ENCODE measurements around the gene TMEM170A.
"Not testable (repeated sequence)": the region's sequence is repeated elsewhere in the genome, so short reads cannot be mapped to it uniquely, and the experiment has no call there.

TMEM170A gene

GRCh38 chr16:75446416-75446815 is 18.1 kb downstream of the TMEM170A start:
- DNase-seq (ENCODE audit: extremely low read depth, low read depth): no peak
- TF ChIP-seq CTCF (IDR thresholded peaks at IDR 0.05; ENCODE audit: low read depth, low read length, missing control alignments): no peak
- no peak overlapping the region for H3K4me3 ChIP-seq (replicated peaks; ENCODE audit: low read depth, low read length)

- DNase-seq (ENCODE audit: extremely low read depth, low read depth): no peak
Observed at GRCh38 chr16:75445298-75445697, 19.2 kb downstream of the TMEM170A start.

GRCh38 chr16:75443298-75443697 is 21.2 kb downstream of the TMEM170A start:
- peak; percentile 59 for DNase-seq (ENCODE audit: extremely low read depth, low read depth)
- H3K4me3 ChIP-seq (replicated peaks; ENCODE audit: low read depth, low read length): no peak overlapping the region
- TF ChIP-seq CTCF (IDR thresholded peaks at IDR 0.05; ENCODE audit: low read depth, low read length, missing control alignments): no peak

More at GRCh38 chr16:75445298-75445697, 19.2 kb downstream of the TMEM170A start:
- no peak for TF ChIP-seq CTCF (IDR thresholded peaks at IDR 0.05; ENCODE audit: low read depth, low read length, missing control alignments)
- no peak overlapping the region for H3K4me3 ChIP-seq (replicated peaks; ENCODE audit: low read depth, low read length)

- H3K4me3 ChIP-seq (replicated peaks; ENCODE audit: low read depth, low read length): peak overlapping the region; percentile 92
- TF ChIP-seq CTCF (IDR thresholded peaks at IDR 0.05; ENCODE audit: low read depth, low read length, missing control alignments): no peak
- peak; percentile 79 for DNase-seq (ENCODE audit: extremely low read depth, low read depth)
Observed at GRCh38 chr16:75433732-75434413, 30.6 kb downstream of the TMEM170A start.

- TF ChIP-seq CTCF (IDR thresholded peaks at IDR 0.05; ENCODE audit: low read depth, low read length, missing control alignments): no peak
- peak; percentile 85 for DNase-seq (ENCODE audit: extremely low read depth, low read depth)
- H3K4me3 ChIP-seq (replicated peaks; ENCODE audit: low read depth, low read length): peak within 1 kb of the TSS; percentile 92
Observed at GRCh38 chr16:75432828-75433731, 31.4 kb downstream of the TMEM170A start, which contains the start of gene CFDP1. CFDP1 (minus strand) TSS chr16:75433503; CDS start chr16:75433352, 151 bp downstream.

GRCh38 chr16:75429621-75430403 is 34.7 kb downstream of the TMEM170A start:
- no peak for TF ChIP-seq CTCF (IDR thresholded peaks at IDR 0.05; ENCODE audit: low read depth, low read length, missing control alignments)
- H3K4me3 ChIP-seq (replicated peaks; ENCODE audit: low read depth, low read length): no peak overlapping the region
- DNase-seq (ENCODE audit: extremely low read depth, low read depth): no peak

GRCh38 chr16:75426524-75426923 is 38.0 kb downstream of the TMEM170A start:
- not testable (repeated sequence) for H3K4me3 ChIP-seq (replicated peaks; ENCODE audit: low read depth, low read length); DNase-seq (ENCODE audit: extremely low read depth, low read depth)

GRCh38 chr16:75424105-75424762 is 40.3 kb downstream of the TMEM170A start:
- DNase-seq (ENCODE audit: extremely low read depth, low read depth); H3K4me3 ChIP-seq (replicated peaks; ENCODE audit: low read depth, low read length): not testable (repeated sequence)
